Esophagus squamous epithelium (tissue), 4 donors: Measurements from ENCODE around the gene ZNF385D.

Experiments
- POLR2A ChIP-seq, 4 donors: fragments of 450-650 bp; IDR thresholded peaks; one replicate each; pipeline ENCODE4 v1.6.1; 2017; ENCODE audit warnings: antibody characterized with exemption in 4 of 4, mild to moderate bottlenecking in 4 of 4, moderate library complexity in 3 of 4
- TF ChIP-seq, protein P1 (sequence below), 6 experiments: fragments of 450-650 bp in 4 of 6; fragments of 200-600 bp in 2 of 6; sonication (generic) in 2 of 6; IDR thresholded peaks; one replicate each; pipeline ENCODE4 v1.5.1; 2016 to 2019; ENCODE audit warnings: antibody characterized with exemption in 6 of 6, mild to moderate bottlenecking in 4 of 6, moderate library complexity in 4 of 6

DNA sequence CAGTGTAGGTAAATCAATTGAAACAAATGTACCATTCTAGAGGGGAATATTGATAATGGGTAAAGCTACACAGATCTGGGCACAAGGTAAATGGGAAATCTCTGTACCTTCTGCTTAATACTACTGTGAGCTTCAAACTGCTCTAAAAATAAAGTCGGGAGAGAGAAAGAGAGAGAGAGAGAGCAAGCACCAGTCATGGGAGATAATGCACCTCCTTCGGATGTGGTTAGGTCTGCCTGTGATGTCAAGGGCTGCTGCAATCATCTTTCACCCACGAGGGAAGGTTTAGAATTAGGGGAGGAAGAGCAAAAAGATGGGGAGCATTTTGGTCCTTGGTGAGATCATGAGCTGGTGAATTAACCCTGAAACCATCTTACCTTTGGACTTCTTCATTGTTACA is 219.1 kb downstream of the ZNF385D start:
- TF ChIP-seq POLR2A (IDR thresholded peaks at IDR 0.05) = no peak
- TF ChIP-seq, protein P1, sequence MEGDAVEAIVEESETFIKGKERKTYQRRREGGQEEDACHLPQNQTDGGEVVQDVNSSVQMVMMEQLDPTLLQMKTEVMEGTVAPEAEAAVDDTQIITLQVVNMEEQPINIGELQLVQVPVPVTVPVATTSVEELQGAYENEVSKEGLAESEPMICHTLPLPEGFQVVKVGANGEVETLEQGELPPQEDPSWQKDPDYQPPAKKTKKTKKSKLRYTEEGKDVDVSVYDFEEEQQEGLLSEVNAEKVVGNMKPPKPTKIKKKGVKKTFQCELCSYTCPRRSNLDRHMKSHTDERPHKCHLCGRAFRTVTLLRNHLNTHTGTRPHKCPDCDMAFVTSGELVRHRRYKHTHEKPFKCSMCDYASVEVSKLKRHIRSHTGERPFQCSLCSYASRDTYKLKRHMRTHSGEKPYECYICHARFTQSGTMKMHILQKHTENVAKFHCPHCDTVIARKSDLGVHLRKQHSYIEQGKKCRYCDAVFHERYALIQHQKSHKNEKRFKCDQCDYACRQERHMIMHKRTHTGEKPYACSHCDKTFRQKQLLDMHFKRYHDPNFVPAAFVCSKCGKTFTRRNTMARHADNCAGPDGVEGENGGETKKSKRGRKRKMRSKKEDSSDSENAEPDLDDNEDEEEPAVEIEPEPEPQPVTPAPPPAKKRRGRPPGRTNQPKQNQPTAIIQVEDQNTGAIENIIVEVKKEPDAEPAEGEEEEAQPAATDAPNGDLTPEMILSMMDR (IDR thresholded peaks at IDR 0.05) = no peak
